Measurements from ENCODE around the gene SRCAP. TPM values are rescaled to one million over a fixed set of nuclear protein-coding genes. Genes with fewer than 3 reads are reported as not detected.
A peak's percentile ranks its signal among the peaks of the same experiment; 100 is the strongest.

SRCAP gene
- total RNA-seq, 1 experiment from 2014 or later = 116 TPM

- Histone ChIP-seq H4K20me1 (ENCODE audit: insufficient read depth) (peaks cover 11% of the 10 kb centered on the region), H3K4me1 (replicated peaks; ENCODE audit: insufficient read depth) (peaks cover 24% of the 10 kb centered on the region), H3K27ac (peak within 1 kb of the TSS; percentile 2; the same call in 1 of the 2 replicates), H3K9me3 (ENCODE audit: insufficient read depth, low read depth) (no peaks in the 10 kb centered on the region), H2AFZ (peak within 1 kb of the TSS; percentile 89), H3K4me2 (peak within 1 kb of the TSS; percentile 99), H3F3A (ENCODE audit: insufficient read depth, low read depth) (peaks cover 30% of the 10 kb centered on the region; the same call in 1 of the 2 replicates), H3K4me3 (peak within 1 kb of the TSS; percentile 83), H3K36me3 (ENCODE audit: low read depth) (peaks cover 37% of the 10 kb centered on the region), H3K79me2 (ENCODE audit: low read depth) (peaks cover 34% of the 10 kb centered on the region), H3K27me3 (ENCODE audit: insufficient read depth, low read depth) (no peaks in the 10 kb centered on the region), H3K9me2 (ENCODE audit: insufficient read depth) (no peaks in the 10 kb centered on the region)
- CTCF ChIA-PET = no interaction called here
- BruUV-seq (replicated peaks) = TSS peak; percentile 57
- POLR2A ChIA-PET (ENCODE audit: unreplicated experiment) = interaction anchor here (0.6 to 0.7 kb wide), 2 partner anchors 103 to 345 kb away, joined by 4 read pairs; no protein-coding TSS in a partner anchor
- intact Hi-C loops (cut with micrococcal nuclease; ENCODE audit: unreplicated experiment) = loop anchor here (1.0 to 10.0 kb wide), 5 partner anchors 14 to 207 kb away; partner anchors contain the start of genes FBRS, PHKG2, SRCAP and ZNF764
- DNase-seq = peak; percentile 96 to 99
- TF ChIP-seq CTCF (conservative IDR thresholded peaks at IDR 0.05) (no peak), EZH2 (IDR thresholded peaks at IDR 0.05; ENCODE audit: low read depth) (no peak)
Measured at GRCh38 chr16:30761928-30762902, 63.2 kb downstream of the SRCAP start, which contains the start of the genes CFAP119 and RNF40. Gene CFAP119, minus strand, starts transcription at chr16:30762062. Its CDS starts 314 bp downstream, at chr16:30761748. Gene RNF40, plus strand, starts transcription at chr16:30762322. Its CDS starts 224 bp downstream, at chr16:30762546.

GRCh38 chr16:30762991-30763725, 64.2 kb downstream of the SRCAP start:
- H3K4me2 ChIP-seq = peak overlapping the region; percentile 99
- TF ChIP-seq EZH2 (IDR thresholded peaks at IDR 0.05; ENCODE audit: low read depth) (no peak), CTCF (conservative IDR thresholded peaks at IDR 0.05) (no peak)
- ChIA-PET POLR2A (ENCODE audit: unreplicated experiment) (interaction anchor here (0.6 kb wide), 1 partner anchor 104 kb away, joined by 4 read pairs; no protein-coding TSS in a partner anchor), CTCF (no interaction called here)
- H3K27me3 ChIP-seq (ENCODE audit: insufficient read depth, low read depth) = no peaks in the 10 kb centered on the region
- H3K9me3 ChIP-seq (ENCODE audit: insufficient read depth, low read depth) = no peaks in the 10 kb centered on the region
- peak overlapping the region; percentile 2; the same call in 1 of the 2 replicates for H3K27ac ChIP-seq
- BruUV-seq (replicated peaks) = no TSS peak
- peaks cover 11% of the 10 kb centered on the region for H4K20me1 ChIP-seq (ENCODE audit: insufficient read depth)
- peaks cover 28% of the 10 kb centered on the region; the same call in 1 of the 2 replicates for H3F3A ChIP-seq (ENCODE audit: insufficient read depth, low read depth)
- peaks cover 24% of the 10 kb centered on the region for H3K4me1 ChIP-seq (replicated peaks; ENCODE audit: insufficient read depth)
- no peaks in the 10 kb centered on the region for H3K9me2 ChIP-seq (ENCODE audit: insufficient read depth)
- H3K4me3 ChIP-seq = peak overlapping the region; percentile 83
- H2AFZ ChIP-seq = peak overlapping the region; percentile 72; the same call in 1 of the 2 replicates
- intact Hi-C loops (cut with micrococcal nuclease; ENCODE audit: unreplicated experiment) = loop anchor here (1.0 to 10.0 kb wide), 5 partner anchors 15 to 208 kb away; partner anchors contain the start of genes FBRS, PHKG2, SRCAP and ZNF764
- H3K79me2 ChIP-seq (ENCODE audit: low read depth) = peaks cover 34% of the 10 kb centered on the region
- H3K36me3 ChIP-seq (ENCODE audit: low read depth) = peaks cover 45% of the 10 kb centered on the region
- no peak for DNase-seq

- ChIA-PET CTCF (interaction anchor here (0.6 kb wide), 1 partner anchor 1116 kb away, joined by 3 read pairs; no protein-coding TSS in a partner anchor), POLR2A (ENCODE audit: unreplicated experiment) (no interaction called here)
- H4K20me1 ChIP-seq (ENCODE audit: insufficient read depth) = peaks cover 11% of the 10 kb centered on the region
- peaks cover 34% of the 10 kb centered on the region for H3K79me2 ChIP-seq (ENCODE audit: low read depth)
- peaks cover 46% of the 10 kb centered on the region for H3K36me3 ChIP-seq (ENCODE audit: low read depth)
- H3K9me2 ChIP-seq (ENCODE audit: insufficient read depth) = no peaks in the 10 kb centered on the region
- no peak overlapping the region for H3K27ac ChIP-seq
- no peak overlapping the region for H3K4me3 ChIP-seq
- TF ChIP-seq CTCF (conservative IDR thresholded peaks at IDR 0.05) = no peak
- no peak for TF ChIP-seq EZH2 (IDR thresholded peaks at IDR 0.05; ENCODE audit: low read depth)
- H3F3A ChIP-seq (ENCODE audit: insufficient read depth, low read depth) = peaks cover 28% of the 10 kb centered on the region; the same call in 1 of the 2 replicates
- DNase-seq = no peak
- no TSS peak for BruUV-seq (replicated peaks)
- H3K4me1 ChIP-seq (replicated peaks; ENCODE audit: insufficient read depth) = peaks cover 24% of the 10 kb centered on the region
- intact Hi-C loops (cut with micrococcal nuclease; ENCODE audit: unreplicated experiment) = loop anchor here (10.0 kb wide), 1 partner anchor 209 kb away; the partner anchor contains the start of gene ZNF764
- H2AFZ ChIP-seq = no peak overlapping the region
- H3K4me2 ChIP-seq = peak overlapping the region; percentile 99; the same call in 1 of the 2 replicates
- H3K27me3 ChIP-seq (ENCODE audit: insufficient read depth, low read depth) = no peaks in the 10 kb centered on the region
- H3K9me3 ChIP-seq (ENCODE audit: insufficient read depth, low read depth) = no peaks in the 10 kb centered on the region
Measured at GRCh38 chr16:30764086-30764485, 65.1 kb downstream of the SRCAP start.

All from PC-9 (cell line).